LNCaP clone FGC (cell line): ENCODE data around the gene HLCS.

Experiments used
- DNase-seq: peaks from one replicate; pipeline ENCODE4 v3.0.0-alpha.2; 2011; ENCODE audit warnings: low read depth
- H3K4me3 ChIP-seq: 2 replicates; pipeline ENCODE4 v1.5.1; 2011; ENCODE audit warnings: mild to moderate bottlenecking, low read depth, low read length, control low read depth
- CTCF ChIP-seq: IDR thresholded peaks from 2 replicates; pipeline ENCODE4 v1.5.1; 2012; ENCODE audit warnings: mild to moderate bottlenecking; ENCODE audit not compliant: control insufficient read depth, insufficient read depth; ENCODE audit errors: extremely low read depth

The HLCS gene

GRCh38 chr21:36916718-36917117, 49.8 kb downstream of the HLCS start:
- no peak for DNase-seq
- no peak overlapping the region for H3K4me3 ChIP-seq

GRCh38 chr21:36915696-36916245, 50.7 kb downstream of the HLCS start:
- no peak for TF ChIP-seq CTCF
- H3K4me3 ChIP-seq, result no peak overlapping the region
- DNase-seq, result no peak

More at GRCh38 chr21:36916718-36917117, 49.8 kb downstream of the HLCS start:
- TF ChIP-seq CTCF, result no peak

- DNase-seq, result no peak
- TF ChIP-seq CTCF, result no peak
- no peak overlapping the region for H3K4me3 ChIP-seq
Measured at GRCh38 chr21:36915014-36915695, 51.3 kb downstream of the HLCS start.

GRCh38 chr21:36914244-36915013, 52.0 kb downstream of the HLCS start:
- DNase-seq, result no peak
- H3K4me3 ChIP-seq, result no peak overlapping the region
- no peak for TF ChIP-seq CTCF

GRCh38 chr21:36913247-36914169, 53.0 kb downstream of the HLCS start:
- no peak for TF ChIP-seq CTCF
- DNase-seq, result no peak
- no peak overlapping the region for H3K4me3 ChIP-seq

- DNase-seq, result no peak
- no peak for TF ChIP-seq CTCF
- no peak overlapping the region for H3K4me3 ChIP-seq
Measured at GRCh38 chr21:36910581-36911307, 55.7 kb downstream of the HLCS start.
